M059J (cell line): ENCODE results near the gene ZNHIT1. TPM values are rescaled to one million over a fixed set of nuclear protein-coding genes. Genes with fewer than 3 reads are reported as not detected.
"Not testable (repeated sequence)": the region's sequence is repeated elsewhere in the genome, so short reads cannot be mapped to it uniquely, and the experiment has no call there.

ENCODE experiments used
- DNase-seq: peaks from one replicate; pipeline ENCODE4 v3.0.0-alpha.2; 2012; ENCODE audit warnings: low read depth
- total RNA-seq: library from RNA; depleted of rRNA; stranded (reverse); fragments of >200 nt; shearing (Covaris generic); gene quantifications from 2 replicates; pipeline ENCODE4 v1.2.3, GENCODE V29; 2014

ZNHIT1 gene
- total RNA-seq, 1 experiment from 2014 or later: 110 TPM

DNA sequence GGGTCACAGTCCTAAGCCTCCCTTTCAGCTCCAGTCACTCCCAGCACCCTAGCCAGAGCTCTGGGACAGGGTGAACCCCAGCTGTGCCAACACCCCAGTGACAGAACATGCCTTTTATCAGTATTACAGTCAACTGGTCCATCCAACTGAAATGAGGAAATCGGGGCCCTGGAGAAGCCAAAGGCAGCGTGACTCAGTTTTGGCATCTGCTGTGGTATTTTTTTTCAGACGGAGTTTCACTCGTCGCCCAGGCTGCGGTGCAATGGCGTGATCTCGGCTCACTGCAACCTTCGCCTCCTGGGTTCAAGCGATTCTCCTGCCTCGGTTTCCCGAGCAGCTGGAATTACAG is 23.0 kb downstream of the ZNHIT1 start:
- DNase-seq: no peak

DNA sequence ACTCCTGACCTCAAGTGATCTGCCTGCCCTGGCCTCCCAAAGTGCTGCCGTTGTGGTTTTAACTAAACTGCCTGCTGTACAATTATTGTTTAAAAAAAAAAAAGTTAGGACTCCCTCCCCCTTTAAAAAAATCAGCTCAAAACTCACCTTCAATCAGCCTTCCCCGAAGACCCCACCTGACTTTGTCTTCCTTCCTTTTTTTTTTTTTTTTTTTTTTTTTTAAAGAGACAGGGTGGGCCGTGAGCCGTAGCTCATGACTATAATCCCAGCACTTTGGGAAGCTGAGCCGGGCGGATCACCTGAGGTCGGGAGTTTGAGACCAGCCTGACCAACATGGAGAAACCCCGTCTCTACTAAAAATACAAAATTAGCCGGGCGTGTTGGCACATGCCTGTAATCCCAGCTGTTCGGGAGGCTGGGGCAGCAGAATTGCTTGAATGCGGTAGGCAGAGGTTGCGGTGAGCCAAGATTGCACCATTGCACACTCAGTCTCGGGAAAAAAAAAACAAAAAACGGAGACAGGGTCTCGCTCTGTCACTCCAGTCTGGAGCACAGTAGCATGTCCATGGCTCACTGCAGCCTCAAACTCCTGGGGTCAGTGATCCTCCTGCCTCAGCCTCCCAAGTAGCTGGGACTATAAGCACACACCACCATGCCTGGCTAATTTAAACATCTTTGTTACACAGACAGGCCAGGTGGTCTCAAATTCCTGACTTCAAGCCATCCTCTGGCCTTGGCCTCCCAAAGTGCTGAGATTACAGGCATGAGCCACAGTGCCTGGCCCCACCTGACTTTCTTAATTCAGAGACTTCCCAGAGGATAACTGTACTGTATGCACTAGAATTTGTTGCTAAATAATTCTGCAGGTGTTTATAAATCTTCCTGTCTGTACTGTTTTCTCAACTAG is 23.7 kb downstream of the ZNHIT1 start:
- DNase-seq: no peak

DNA sequence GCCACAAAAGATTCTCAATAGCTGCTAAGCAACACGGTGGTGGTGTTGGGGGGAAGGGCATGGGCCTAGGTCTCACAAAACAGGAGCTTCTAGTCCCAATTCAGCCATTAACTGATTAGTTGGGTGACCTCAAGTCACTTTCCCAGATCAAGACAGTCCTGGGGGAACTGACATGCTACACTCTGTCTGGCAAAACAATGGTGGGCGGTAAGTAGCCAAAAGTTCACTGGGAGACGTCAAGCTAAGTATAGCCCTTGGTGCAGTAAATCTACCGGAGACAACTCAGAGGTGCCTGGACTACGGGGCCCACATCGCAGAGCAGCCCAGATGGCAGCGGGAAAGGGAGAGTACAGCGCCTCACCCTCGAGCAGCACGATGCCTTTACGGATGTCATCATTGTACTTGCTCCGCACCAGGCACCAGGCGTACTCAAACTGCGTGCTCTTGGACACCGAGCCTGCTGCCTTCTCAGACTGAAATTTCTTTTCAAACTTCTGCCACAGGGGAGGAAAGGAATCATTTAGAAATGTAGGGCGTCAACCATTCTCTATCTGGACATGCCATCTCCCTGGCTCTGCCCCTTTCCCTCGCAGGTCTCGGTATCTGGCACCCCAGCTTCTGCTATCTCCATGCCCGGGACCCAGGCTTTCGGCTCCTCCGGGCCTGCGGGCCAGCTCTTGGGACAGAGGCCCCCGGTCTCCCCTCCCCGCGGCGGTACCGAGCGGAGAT is 25.8 kb downstream of the ZNHIT1 start:
- no peak for DNase-seq

DNA sequence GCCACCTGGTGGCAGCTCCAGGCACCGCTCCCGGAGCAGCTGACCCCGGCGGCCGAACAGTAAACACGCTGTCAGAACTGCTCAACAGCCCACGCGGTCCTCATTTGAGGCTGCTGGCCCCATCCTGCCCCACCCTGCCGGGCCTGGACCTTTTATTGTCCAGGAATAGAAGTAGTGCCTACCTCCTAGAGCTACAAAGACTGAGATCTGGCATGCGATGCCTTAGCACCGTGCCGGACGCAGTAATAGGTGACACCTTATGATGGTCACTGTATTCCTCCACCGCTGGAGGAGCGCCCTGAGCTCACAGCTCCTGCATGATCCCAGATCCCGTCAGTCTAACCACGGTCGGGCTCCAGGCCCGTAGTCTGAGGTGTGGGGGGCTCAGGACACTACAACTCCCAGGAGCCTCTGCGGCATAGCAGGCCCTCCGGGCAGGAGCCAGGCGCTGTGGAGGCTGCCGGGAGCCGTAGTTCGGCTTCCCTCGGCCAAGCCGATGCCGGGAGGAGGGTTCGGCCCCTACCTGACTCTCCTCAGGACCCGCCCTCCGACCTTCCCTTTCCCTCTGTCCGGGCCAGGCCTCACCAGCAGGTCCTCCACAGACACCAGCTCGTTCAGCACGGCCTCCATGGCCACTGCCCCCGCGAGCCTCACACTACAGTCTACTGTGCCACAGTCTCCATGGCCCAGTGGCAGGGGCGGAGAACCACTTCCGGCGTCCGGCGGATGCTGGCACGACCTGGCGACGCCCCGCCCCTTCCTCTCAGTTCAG is 26.6 kb downstream of the ZNHIT1 start, which contains the start of gene FIS1:
Gene FIS1, minus strand, starts transcription at position 707 of the 772 bp plus-strand sequence. Its CDS starts 77 bp downstream, at position 630.
- DNase-seq: peak; percentile 90

DNA sequence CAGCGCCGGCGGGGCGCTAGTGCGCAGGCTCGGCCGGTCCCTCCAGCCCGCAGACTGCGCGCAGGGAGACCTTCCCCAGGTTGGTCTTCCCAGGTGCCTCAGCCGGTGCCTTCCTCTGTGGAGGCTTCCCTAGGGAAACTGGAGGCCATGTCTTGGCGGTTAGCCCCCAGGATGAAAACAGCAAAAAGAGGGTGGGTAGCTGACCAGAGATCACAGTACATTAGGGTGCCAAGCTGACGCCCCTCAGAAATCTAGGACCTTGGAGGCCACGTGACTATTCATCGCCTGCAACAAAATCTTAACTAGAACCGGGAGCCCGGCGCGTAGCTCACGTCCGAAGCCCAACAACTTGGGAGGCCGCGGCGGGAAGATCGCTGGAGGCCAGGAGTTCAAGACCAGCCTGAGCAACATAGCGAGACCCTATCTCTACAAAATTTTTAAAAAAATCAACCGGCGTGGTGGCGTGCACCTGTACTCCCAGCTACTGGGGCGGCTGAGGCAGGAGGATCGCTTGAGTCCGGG is 27.2 kb downstream of the ZNHIT1 start:
- no peak for DNase-seq

DNA sequence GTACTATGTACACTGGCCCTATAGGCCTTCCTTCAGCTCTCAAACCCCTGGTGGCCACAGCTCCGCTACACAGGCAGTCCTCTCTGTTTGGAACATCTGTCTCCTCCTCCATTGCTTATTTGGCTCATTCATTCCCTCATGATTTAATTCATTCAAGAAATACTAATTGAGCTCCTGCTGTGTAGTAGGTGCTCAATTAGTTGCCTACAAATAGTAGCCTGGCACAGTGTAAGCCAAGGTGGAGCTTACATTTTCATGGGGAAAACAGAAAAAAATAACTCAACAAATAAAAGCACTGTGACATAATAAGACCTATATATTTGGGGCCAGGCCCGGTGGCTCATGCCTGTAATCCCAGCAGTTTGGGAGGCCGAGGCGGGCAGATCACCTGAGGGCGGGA is 30.3 kb downstream of the ZNHIT1 start:
- no peak for DNase-seq

DNA sequence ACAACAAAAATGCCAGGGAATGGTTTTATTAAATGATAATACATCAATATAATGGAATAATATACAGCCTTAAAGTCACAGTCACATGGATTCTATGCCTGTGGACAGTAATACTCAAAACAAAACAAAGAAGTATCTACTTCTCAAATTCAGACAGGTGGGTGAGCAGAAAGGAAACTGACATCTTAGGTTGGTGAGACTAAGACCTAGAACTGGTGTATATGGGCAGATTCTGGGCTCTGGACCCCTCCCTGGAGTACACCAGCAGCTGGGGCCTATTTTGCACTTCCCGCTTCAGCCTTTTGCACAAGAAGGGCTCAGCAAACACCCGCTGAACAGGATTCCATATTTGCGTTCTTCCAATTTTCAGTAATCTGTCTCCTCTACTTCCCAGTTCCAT is 32.4 kb downstream of the ZNHIT1 start:
- no peak for DNase-seq

DNA sequence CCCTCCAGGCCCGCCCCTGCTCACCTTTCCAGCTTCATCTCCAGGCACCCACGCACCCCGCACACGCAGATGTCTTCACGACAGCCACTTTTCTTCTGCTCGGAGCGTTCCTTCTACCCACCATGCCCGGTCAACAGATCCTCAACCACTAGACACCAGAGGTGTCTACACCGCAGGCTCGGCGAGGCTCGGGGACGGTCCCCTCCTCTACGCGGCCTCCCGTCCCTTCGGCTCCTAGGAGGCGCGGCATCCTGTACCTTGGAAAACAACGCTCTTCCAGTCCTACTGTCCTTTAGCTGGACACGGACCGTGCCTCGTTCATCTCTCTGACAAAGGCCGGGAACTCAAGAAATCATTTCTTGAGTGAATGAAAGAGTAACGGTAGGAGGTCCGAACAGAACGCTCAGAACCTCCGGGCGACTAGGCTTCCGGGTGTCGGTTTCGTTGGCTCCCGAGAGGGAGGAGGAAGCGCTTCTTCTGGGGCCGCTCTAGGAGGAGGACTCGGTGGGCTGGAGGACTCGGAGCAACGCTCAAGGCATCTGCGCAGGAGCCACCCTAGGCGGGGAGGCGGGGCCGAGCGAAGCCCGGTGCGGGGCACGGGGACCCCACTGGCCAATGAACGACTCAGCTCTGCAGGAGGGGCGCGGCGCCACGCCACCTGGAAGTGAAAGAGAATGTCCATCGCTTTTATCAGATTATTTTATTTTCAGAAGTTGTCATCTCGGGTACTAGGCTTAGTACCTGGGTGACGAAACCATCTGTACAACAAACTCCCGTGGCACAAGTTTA is 34.1 kb downstream of the ZNHIT1 start:
- peak; percentile 98 for DNase-seq

DNA sequence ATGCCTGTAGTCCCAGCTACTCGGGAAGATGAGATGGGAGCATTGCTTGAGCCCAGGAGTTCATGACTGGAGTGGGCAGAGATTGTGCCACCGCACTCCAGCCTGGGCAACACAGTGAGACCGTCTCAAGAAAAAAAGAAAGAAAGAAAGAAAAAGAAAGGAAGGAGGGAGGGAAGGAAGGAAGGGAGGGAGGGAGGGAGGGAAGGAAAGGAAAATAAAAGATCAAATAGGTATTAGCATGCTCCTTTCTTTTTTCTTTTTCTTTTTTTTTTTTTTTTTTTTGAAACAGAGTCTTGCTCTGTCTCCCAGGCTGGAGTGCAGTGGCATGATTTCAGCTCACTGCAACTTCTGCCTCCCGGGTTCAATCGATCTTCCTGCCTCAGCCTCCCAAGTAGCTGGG is 35.2 kb downstream of the ZNHIT1 start:
- not testable (repeated sequence) for DNase-seq

DNA sequence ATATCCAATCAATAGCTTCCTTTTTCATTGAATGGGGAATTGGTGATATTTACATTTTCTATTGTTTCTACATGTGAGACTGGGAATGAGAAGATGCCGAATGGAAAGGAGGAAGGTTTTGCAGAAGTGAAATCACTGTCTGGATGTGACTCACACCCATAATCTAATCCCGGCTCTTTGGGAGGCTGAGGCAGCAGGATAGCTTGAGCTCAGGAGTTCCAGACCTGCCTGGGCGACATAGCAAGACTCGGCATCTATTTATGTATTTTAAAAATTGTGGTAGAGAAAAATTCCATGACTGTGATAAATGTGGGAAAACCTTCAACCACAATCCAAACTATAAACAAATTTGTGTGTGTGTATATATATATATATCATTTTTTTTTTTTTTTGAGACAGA is 37.8 kb downstream of the ZNHIT1 start:
- DNase-seq: peak; percentile 28

DNA sequence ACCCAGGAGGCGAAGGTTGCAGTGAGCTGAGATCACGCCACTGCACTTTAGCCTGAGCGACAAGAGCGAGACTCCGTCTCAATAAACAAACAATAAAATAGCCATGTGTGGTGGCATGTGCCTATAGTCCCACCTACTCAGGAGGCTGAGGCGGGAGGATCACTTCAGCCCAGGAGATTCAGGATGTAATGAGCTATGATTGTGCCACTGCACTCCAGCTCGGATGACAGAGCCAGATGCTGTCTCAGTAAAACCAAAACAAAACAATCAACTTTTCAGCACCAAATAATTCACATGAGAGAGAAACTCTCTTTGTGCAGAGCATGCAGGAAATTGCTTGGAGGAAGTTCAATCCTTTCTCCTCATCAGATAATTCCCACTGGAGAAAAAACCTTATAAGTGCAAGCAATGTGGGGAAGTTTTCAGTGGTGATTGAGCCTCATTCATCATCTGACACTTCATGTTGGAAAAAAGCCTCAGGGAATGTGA is 40.3 kb downstream of the ZNHIT1 start:
- DNase-seq: peak; percentile 33

DNA sequence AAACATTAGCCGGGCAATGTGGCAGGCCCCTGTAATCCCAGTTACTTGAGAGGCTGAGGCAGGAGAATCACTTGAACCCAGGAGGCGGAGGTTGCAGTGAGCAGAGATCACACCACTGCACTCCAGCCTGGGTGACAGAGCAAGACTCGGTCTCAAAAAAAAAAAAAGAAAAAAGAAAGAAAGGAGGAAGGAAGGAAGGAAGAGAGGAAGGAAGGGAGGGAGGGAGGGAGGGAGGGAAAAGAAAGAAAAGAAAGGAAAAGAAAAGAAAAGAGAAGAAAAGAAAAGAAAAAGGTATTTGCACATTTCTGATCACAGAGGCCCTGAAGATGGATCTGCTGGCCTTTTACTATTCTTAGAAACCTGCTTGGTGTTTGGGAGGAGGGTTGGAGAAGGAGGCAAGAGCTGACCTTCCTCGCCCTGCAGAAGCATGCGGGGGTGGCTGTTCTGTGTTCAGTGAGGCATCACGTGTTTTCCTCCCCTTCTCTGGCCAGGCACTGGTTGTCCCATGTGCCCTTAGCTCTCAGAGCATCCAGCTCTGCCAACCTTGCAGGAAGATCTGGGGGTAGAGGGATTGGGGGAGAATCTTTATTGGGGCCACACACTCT is 46.2 kb downstream of the ZNHIT1 start:
- not testable (repeated sequence) for DNase-seq

DNA sequence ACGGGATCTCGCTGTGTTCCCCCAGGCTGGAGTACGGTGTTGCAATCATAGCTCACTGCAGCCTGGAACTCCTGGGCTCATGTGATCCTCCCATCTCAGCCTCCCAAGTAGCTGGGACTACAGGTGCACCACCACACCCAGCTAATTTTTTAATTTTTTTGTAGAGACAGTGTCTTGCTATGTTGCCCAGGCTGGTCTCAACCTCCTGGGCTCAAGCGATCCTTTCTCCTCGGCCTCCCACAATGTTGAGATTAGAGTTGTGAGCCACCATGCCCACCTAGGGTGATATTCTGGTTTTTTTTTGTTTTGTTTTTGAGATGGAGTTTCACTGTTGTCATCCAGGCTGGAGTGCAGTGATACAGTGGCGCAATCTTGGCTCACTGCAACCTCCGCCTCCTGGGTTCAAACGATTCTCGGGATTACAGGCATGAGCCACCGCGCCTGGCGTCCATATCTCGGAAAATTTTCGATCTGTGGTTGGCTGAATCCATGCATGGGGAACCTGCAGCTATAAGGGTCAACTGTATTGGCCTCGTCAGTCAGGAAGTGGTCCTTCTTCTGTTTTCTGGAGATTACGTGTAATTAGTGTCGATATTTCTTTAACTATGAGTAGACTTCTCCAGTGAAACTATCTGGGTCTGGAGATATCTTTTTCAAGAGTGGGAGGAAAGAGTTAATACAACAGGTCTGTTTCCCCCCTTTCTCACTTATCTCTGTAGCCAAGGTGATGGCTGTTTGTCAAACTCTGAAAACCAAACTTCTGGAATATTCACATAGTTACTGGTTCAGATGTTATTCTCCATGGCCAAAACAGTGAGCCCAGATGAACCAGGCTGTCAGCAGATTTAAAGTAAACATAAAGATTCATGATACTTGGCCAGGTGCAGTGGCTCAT is 47.9 kb downstream of the ZNHIT1 start:
- no peak for DNase-seq

DNA sequence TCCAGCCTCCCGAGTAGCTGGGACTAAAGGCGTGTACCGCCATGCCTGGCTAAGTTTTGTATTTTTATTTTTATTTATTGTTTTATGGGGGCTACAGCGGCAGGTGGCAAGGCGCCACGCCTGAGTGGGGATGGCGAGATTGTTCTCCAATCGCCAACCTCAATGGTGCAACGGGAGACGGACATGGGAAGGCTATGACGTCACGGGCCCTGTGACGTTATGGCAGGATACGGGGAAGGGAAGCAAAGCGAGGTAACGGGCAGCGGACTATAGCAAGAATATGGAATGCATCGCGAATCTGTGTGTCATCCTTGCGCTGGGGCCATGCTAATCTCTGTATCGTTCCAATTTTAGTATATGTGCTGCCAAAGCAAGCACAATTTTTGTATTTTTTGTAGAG is 51.7 kb downstream of the ZNHIT1 start:
- DNase-seq: no peak

DNA sequence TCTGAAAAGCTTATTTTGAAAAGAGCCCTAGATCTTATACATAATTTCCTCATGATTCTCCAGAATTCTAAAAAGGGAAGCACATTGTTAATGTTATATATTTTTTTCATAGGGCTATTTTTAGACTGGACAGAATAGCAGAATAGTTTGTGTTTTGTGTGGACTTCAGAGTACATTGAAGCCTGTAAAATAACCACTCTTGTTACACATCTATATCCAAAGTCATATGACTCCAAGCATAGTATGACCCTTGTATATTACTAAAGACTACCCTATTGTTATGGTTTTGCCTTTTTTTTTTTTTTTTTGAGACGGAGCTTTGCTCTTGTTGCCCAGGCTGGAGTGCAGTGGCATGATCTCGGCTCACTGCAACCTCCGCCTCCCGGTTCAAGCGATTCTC is 53.1 kb downstream of the ZNHIT1 start:
- DNase-seq: no peak

DNA sequence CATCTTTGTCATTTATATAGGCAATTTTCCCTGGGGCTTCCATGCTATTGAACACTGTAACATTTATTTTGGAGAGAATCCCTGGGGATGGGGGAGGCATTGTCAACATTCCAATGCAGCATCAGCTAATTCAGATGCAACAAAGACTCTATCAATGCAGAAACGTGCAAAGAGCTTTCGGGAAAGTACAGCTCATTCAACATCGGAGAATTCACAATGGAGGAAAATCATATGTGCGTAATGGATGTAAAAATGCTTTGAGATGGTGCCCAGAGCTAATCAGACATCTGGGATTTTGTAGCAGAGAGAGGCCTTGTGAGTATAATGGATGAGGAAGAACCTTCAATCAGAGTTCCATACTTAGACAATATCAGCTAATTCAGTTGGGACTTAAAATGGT is 55.2 kb downstream of the ZNHIT1 start:
- no peak for DNase-seq
